Measurements from ENCODE around the gene ELOVL6. TPM values are rescaled to one million over a fixed set of nuclear protein-coding genes. Genes with fewer than 3 reads are reported as not detected.

ELOVL6 gene
- total RNA-seq, 1 donor from 2014 or later, result 4.7 TPM

DNA sequence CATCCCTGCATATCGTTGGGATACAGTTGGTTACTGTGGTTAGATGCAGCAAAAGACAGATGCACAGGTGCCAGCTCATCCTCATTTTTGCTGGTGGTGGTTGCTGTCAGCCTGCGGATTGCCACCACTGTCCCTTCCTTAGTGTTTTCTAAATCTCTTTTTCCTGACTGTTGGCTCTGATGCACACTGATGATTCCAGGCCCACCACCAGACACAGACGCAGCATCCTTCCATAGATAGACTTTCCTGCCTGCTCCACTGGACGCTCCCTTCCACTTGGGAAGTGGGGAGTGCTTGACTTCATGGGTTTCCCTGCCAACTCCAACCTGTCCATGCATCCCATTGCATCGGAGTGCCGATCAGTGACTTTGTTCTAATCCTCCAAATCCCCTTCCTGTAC, 184.2 kb downstream of the ELOVL6 start:
- Histone ChIP-seq H3K4me1 (no peaks in the 10 kb centered on the region), H3K4me3 (no peak overlapping the region), H3K27ac (no peak overlapping the region), H3K9me3 (no peaks in the 10 kb centered on the region), H3K36me3 (no peaks in the 10 kb centered on the region), H3K27me3 (peaks cover 9% of the 10 kb centered on the region)
- DNase-seq, result no peak
- TF ChIP-seq, protein P1, sequence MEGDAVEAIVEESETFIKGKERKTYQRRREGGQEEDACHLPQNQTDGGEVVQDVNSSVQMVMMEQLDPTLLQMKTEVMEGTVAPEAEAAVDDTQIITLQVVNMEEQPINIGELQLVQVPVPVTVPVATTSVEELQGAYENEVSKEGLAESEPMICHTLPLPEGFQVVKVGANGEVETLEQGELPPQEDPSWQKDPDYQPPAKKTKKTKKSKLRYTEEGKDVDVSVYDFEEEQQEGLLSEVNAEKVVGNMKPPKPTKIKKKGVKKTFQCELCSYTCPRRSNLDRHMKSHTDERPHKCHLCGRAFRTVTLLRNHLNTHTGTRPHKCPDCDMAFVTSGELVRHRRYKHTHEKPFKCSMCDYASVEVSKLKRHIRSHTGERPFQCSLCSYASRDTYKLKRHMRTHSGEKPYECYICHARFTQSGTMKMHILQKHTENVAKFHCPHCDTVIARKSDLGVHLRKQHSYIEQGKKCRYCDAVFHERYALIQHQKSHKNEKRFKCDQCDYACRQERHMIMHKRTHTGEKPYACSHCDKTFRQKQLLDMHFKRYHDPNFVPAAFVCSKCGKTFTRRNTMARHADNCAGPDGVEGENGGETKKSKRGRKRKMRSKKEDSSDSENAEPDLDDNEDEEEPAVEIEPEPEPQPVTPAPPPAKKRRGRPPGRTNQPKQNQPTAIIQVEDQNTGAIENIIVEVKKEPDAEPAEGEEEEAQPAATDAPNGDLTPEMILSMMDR (IDR thresholded peaks at IDR 0.05), result no peak
- no peak for ATAC-seq
- intact Hi-C loops (cut with DNase I), result no loop called here

DNA sequence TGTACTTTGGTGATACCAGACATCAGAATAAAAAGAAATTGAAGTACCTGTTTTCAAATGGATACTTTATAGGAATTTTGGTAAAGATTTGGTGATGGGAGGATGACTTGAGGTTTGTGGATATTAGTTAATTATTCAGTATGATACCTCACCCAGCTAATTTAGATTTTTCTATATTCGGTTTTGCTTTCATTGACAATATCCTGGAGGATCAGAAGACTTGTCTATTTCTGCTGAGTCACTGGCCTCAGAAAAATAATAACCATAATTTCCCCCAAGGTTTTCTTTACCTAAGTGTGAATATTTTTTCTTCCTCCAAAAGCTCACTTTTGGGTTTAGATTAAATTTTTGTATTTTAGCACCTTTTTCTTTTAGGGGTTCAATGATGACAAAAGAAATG, 185.5 kb downstream of the ELOVL6 start:
- Histone ChIP-seq H3K4me3 (no peak overlapping the region), H3K4me1 (no peaks in the 10 kb centered on the region), H3K27me3 (peaks cover 9% of the 10 kb centered on the region), H3K36me3 (no peaks in the 10 kb centered on the region), H3K27ac (no peak overlapping the region), H3K9me3 (no peaks in the 10 kb centered on the region)
- ATAC-seq (no peak), DNase-seq (no peak)
- intact Hi-C loops (cut with DNase I), result no loop called here
- TF ChIP-seq, protein P1 (IDR thresholded peaks at IDR 0.05), result no peak

DNA sequence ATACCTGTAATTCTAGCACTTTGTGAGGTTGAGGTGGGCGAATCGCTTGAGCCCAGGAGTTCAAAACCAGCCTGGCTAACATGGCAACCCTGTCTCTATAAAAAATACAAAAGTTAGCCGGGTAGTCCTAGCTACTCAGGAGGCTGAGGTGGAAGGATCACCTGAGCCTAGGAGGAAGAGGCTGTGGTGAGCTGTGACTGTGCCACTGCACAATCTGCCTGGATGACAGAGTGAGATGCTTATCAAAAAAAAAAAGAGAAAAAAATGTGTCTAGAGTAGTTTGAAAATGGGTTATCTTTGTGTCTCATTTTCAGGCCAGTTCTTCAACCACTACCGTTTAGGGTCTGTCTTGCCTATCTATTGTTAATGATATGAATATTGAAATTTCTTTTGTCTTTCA, 187.6 kb downstream of the ELOVL6 start:
- Histone ChIP-seq H3K27me3 (peaks cover 6% of the 10 kb centered on the region), H3K27ac (no peak overlapping the region), H3K4me1 (no peaks in the 10 kb centered on the region), H3K4me3 (no peak overlapping the region), H3K36me3 (no peaks in the 10 kb centered on the region), H3K9me3 (no peaks in the 10 kb centered on the region)
- TF ChIP-seq, protein P1 (IDR thresholded peaks at IDR 0.05), result no peak
- intact Hi-C loops (cut with DNase I), result no loop called here
- ATAC-seq (no peak), DNase-seq (no peak)

DNA sequence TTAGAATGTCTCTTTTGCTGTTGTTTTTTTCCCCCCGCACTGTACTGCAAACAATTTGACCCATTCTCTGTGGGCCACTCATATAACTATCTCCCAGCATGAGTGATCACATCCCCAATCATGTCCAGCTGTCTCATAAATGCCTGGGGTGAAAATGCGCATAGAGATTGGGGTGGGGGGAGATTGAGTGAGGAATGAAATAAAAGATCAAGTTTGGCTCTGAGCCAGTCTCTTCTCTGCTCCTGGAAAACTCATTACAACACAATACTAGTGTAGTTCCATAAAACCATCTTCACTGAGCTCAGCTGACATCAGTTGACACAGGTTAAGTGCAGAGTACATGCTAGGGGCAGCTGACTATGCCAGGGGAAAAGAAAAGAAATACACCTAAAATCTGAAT, 188.9 kb downstream of the ELOVL6 start:
- Histone ChIP-seq H3K9me3 (no peaks in the 10 kb centered on the region), H3K27me3 (peaks cover 6% of the 10 kb centered on the region), H3K27ac (no peak overlapping the region), H3K4me1 (no peaks in the 10 kb centered on the region), H3K4me3 (no peak overlapping the region), H3K36me3 (no peaks in the 10 kb centered on the region)
- DNase-seq (no peak), ATAC-seq (no peak)
- TF ChIP-seq, protein P1 (IDR thresholded peaks at IDR 0.05), result no peak
- intact Hi-C loops (cut with DNase I), result no loop called here

- ATAC-seq, result no peak
- no peak overlapping the region for H3K27ac ChIP-seq
Measured at GRCh38 chr4:110008540-110008939, 189.9 kb downstream of the ELOVL6 start.

More at GRCh38 chr4:110008540-110008939, 189.9 kb downstream of the ELOVL6 start:
- DNase-seq, result no peak
- no peaks in the 10 kb centered on the region for H3K4me1 ChIP-seq
- TF ChIP-seq, protein P1 (IDR thresholded peaks at IDR 0.05), result no peak
- no peaks in the 10 kb centered on the region for H3K27me3 ChIP-seq
- H3K9me3 ChIP-seq, result no peaks in the 10 kb centered on the region
- intact Hi-C loops (cut with DNase I), result no loop called here
- no peaks in the 10 kb centered on the region for H3K36me3 ChIP-seq
- H3K4me3 ChIP-seq, result no peak overlapping the region

Measured in upper lobe of right lung (tissue), 1 donor.